ENCODE data around the gene NUP93. TPM values are rescaled to one million over a fixed set of nuclear protein-coding genes. Genes with fewer than 3 reads are reported as not detected.

The NUP93 gene
- total and polyA plus RNA-seq, 2 of the 8 experiments (the other 6 are each of a cell fraction or from before 2014, with no cell fraction given): 147 to 201 TPM

- no peak overlapping the region for H4K5ac ChIP-seq (ENCODE audit: insufficient read length, low read depth, low read length)
- WGBS, 2 experiments (ENCODE audit: extremely low coverage in 1 of 2, insufficient coverage in 1 of 2, insufficient read length in 1 of 2, insufficient replicate concordance in 2 of 2, low coverage in 1 of 2, low lambda C conversion rate in 2 of 2, missing lambda C conversion rate in 1 of 2): 86% methylated on average over 5 of the region's 5 CpGs; no CpG with 5 or more reads in 1 of the 2 experiments
- H3K23ac ChIP-seq (ENCODE audit: insufficient read length): no peak overlapping the region
- H3K4ac ChIP-seq (replicated peaks; ENCODE audit: insufficient read length, low read depth, low read length): no peak overlapping the region
- no peaks in the 10 kb centered on the region for H3K23me2 ChIP-seq (ENCODE audit: low read depth, low read length)
- H3K79me2 ChIP-seq (ENCODE audit: control insufficient read depth in 1 of 2, insufficient read depth in 2 of 2, low read length in 2 of 2): no peaks in the 10 kb centered on the region
- no peak overlapping the region for H3K9ac ChIP-seq (replicated peaks in 1 of 4; ENCODE audit: extremely low read depth in 1 of 4, low read depth in 3 of 4, low read length in 3 of 4)
- H2BK120ac ChIP-seq (replicated peaks; ENCODE audit: low read depth, low read length): no peak overlapping the region
- H4K20me1 ChIP-seq (replicated peaks in 1 of 2; ENCODE audit: control insufficient read depth in 1 of 2, insufficient read depth in 2 of 2, low read length in 2 of 2): no peaks in the 10 kb centered on the region
- H3K56ac ChIP-seq (replicated peaks; ENCODE audit: insufficient read length, low read depth, low read length): no peak overlapping the region
- H2BK12ac ChIP-seq (ENCODE audit: low read depth, low read length): no peak overlapping the region
- FAIRE-seq (no peak), DNase-seq (ENCODE audit: low read depth in 1 of 2, low spot score in 2 of 2) (no peak)
- H3K4me1 ChIP-seq (replicated peaks in 1 of 4; ENCODE audit: control insufficient read depth in 3 of 4, insufficient read depth in 4 of 4, low read length in 3 of 4): peaks cover 0 to 2% (median 0%) of the 10 kb centered on the region in 4 experiments; a peak in 1 of 7 replicates
- no peak overlapping the region for H2BK5ac ChIP-seq (ENCODE audit: low read depth, low read length)
- no peak for TF ChIP-seq MAX (IDR thresholded peaks at IDR 0.05)
- H3K4me3 ChIP-seq (ENCODE audit: extremely low read depth in 1 of 4, insufficient read depth in 2 of 4, low read depth in 3 of 4, low read length in 4 of 4): no peak overlapping the region
- H3K27ac ChIP-seq (ENCODE audit: low read depth, low read length): no peak overlapping the region
- no peak overlapping the region for H2AK5ac ChIP-seq (ENCODE audit: low read depth, low read length)
- no peak overlapping the region for H3K4me2 ChIP-seq (ENCODE audit: insufficient read depth in 1 of 2, low read depth in 2 of 2, low read length in 2 of 2)
- no peak overlapping the region for H2BK15ac ChIP-seq (ENCODE audit: low read length)
- no peak overlapping the region for H4K8ac ChIP-seq (ENCODE audit: extremely low read depth, insufficient read depth, low read length)
- no peaks in the 10 kb centered on the region; a peak in 2 of 7 replicates for H3K27me3 ChIP-seq (replicated peaks in 1 of 4; ENCODE audit: control insufficient read depth in 3 of 4, extremely low read depth in 1 of 4, insufficient read depth in 3 of 4, low read length in 3 of 4)
- H3K9me3 ChIP-seq (ENCODE audit: insufficient read depth in 2 of 2, low read depth in 1 of 2, low read length in 1 of 2): no peaks in the 10 kb centered on the region
- no peak overlapping the region for H3K14ac ChIP-seq (ENCODE audit: insufficient read length)
- H3K18ac ChIP-seq (ENCODE audit: extremely low read depth, low read length): no peak overlapping the region
- no peak overlapping the region for H2BK20ac ChIP-seq (ENCODE audit: low read length)
- H3K36me3 ChIP-seq (ENCODE audit: control insufficient read depth in 2 of 4, insufficient read depth in 4 of 4, low read length in 3 of 4): no peaks in the 10 kb centered on the region
- POLR2A ChIA-PET (ENCODE audit: partially characterized antibody): interaction anchor here (1.0 to 3.3 kb wide), 3 partner anchors 28 to 85 kb away, joined by 3 to 24 read pairs (median 5); partner anchors contain the start of gene MT1E
- no peaks in the 10 kb centered on the region for H3K79me1 ChIP-seq (ENCODE audit: low read depth, low read length)
- no peak overlapping the region for H4K91ac ChIP-seq (replicated peaks; ENCODE audit: insufficient read length, low read length)
- CTCF ChIA-PET (ENCODE audit: partially characterized antibody): interaction anchor here (0.8 to 4.8 kb wide), 26 partner anchors 10 to 221 kb away, joined by 3 to 85 read pairs (median 8); partner anchors contain the start of genes MT1B, MT1E, MT1G and MT1H
- H2AFZ ChIP-seq (ENCODE audit: low read length): no peak overlapping the region
Measured at GRCh38 chr16:56702836-56703235, 27.1 kb upstream of the NUP93 start.

Measured in H1 (cell line).